Mesenchymal stem cell (in vitro differentiated cells and primary cell): ENCODE measurements around the gene ETS2.

Source experiments
- DNase-seq: peaks from one replicate; pipeline ENCODE4 v3.0.0-alpha.2; 2013
- H2AFZ ChIP-seq: one replicate; pipeline ENCODE4 v1.6.1; 2013; ENCODE audit warnings: low read depth, mild to moderate bottlenecking, control low read depth, inconsistent platforms, low read length, moderate library complexity
- H2AK5ac ChIP-seq: 2 replicates; pipeline ENCODE4 v1.6.1; 2013; ENCODE audit warnings: low read length, moderate library complexity, mild to moderate bottlenecking, inconsistent platforms; ENCODE audit not compliant: severe bottlenecking
- H2BK120ac ChIP-seq: one replicate; pipeline ENCODE4 v1.6.1; 2013; ENCODE audit warnings: low read depth, mild to moderate bottlenecking, inconsistent platforms, low read length, moderate library complexity
- H2BK12ac ChIP-seq, 2 experiments: one replicate each; pipeline ENCODE4 v1.6.1; 2013; ENCODE audit warnings: inconsistent platforms in 2 of 2, low read length in 2 of 2, mild to moderate bottlenecking in 2 of 2, moderate library complexity in 2 of 2, control low read depth in 1 of 2
- H2BK15ac ChIP-seq: one replicate; pipeline ENCODE4 v1.6.1; 2013; ENCODE audit warnings: mild to moderate bottlenecking, low read depth, inconsistent platforms; ENCODE audit not compliant: poor library complexity, severe bottlenecking
- H2BK5ac ChIP-seq: 2 replicates; pipeline ENCODE4 v1.6.1; 2013; ENCODE audit warnings: low read depth, mild to moderate bottlenecking, low read length, control low read depth, inconsistent platforms; ENCODE audit not compliant: poor library complexity, severe bottlenecking
- H3K14ac ChIP-seq, 2 experiments: one replicate each; pipeline ENCODE4 v1.6.1; 2013; ENCODE audit warnings: inconsistent platforms in 2 of 2, low read length in 2 of 2, control low read depth in 1 of 2, mild to moderate bottlenecking in 1 of 2, moderate library complexity in 1 of 2
- H3K18ac ChIP-seq, 2 experiments: one replicate each; pipeline ENCODE4 v1.6.1; 2013; ENCODE audit warnings: inconsistent platforms in 2 of 2, low read length in 2 of 2, control low read depth in 1 of 2, low read depth in 1 of 2, mild to moderate bottlenecking in 1 of 2
- H3K23ac ChIP-seq, 2 experiments: one replicate each; pipeline ENCODE4 v1.6.1; 2013; ENCODE audit warnings: inconsistent platforms in 2 of 2, low read length in 2 of 2, mild to moderate bottlenecking in 2 of 2, moderate library complexity in 2 of 2, control low read depth in 1 of 2
- H3K27ac ChIP-seq: 2 replicates; pipeline ENCODE4 v1.5.1; 2013; ENCODE audit warnings: mild to moderate bottlenecking, moderate library complexity, low read length, control low read depth, inconsistent platforms; ENCODE audit not compliant: poor library complexity, severe bottlenecking
- H3K27me3 ChIP-seq, 2 experiments: 2 replicates each; pipeline versions ENCODE4 v1.6.1 to v1.7.0; 2013; ENCODE audit warnings: low read length in 2 of 2, mild to moderate bottlenecking in 2 of 2, moderate library complexity in 2 of 2, control low read depth in 1 of 2, inconsistent platforms in 1 of 2; ENCODE audit not compliant: control insufficient read depth in 1 of 2, insufficient read depth in 1 of 2
- H3K36me3 ChIP-seq, 2 experiments: 2 replicates each; pipeline versions ENCODE4 v1.6.1 to v1.7.0; 2013; ENCODE audit warnings: low read length in 2 of 2, control low read depth in 1 of 2, inconsistent platforms in 1 of 2, low read depth in 1 of 2, mild to moderate bottlenecking in 1 of 2; ENCODE audit not compliant: insufficient read depth in 2 of 2, control insufficient read depth in 1 of 2
- H3K4ac ChIP-seq, 2 experiments: one replicate each; pipeline ENCODE4 v1.6.1; 2013; ENCODE audit warnings: inconsistent platforms in 2 of 2, low read length in 2 of 2, mild to moderate bottlenecking in 2 of 2, moderate library complexity in 2 of 2, control low read depth in 1 of 2, low read depth in 1 of 2
- H3K4me1 ChIP-seq: 2 replicates; pipeline ENCODE4 v1.6.1; 2013; ENCODE audit warnings: low read depth, low read length, control low read depth; ENCODE audit not compliant: control insufficient read depth, insufficient read depth
- H3K4me2 ChIP-seq: 2 replicates; pipeline ENCODE4 v1.6.1; 2013; ENCODE audit warnings: low read length, mild to moderate bottlenecking, inconsistent platforms; ENCODE audit not compliant: poor library complexity, severe bottlenecking
- H3K4me3 ChIP-seq, 2 experiments: 2 replicates each; pipeline versions ENCODE4 v1.5.1 to v1.7.0; 2013; ENCODE audit warnings: low read length in 2 of 2, mild to moderate bottlenecking in 2 of 2, control low read depth in 1 of 2, low read depth in 1 of 2; ENCODE audit not compliant: insufficient read depth in 1 of 2
- H3K79me1 ChIP-seq: replicated peaks from 2 replicates; pipeline ENCODE4 v1.6.1; 2013; ENCODE audit warnings: mild to moderate bottlenecking, control low read depth, low read length, inconsistent platforms; ENCODE audit not compliant: poor library complexity, severe bottlenecking
- H3K9ac ChIP-seq: 2 replicates; pipeline ENCODE4 v1.7.0; 2013; ENCODE audit warnings: mild to moderate bottlenecking, low read length, moderate library complexity
- H3K9me3 ChIP-seq: 2 replicates; pipeline ENCODE4 v1.7.0; 2013; ENCODE audit warnings: mild to moderate bottlenecking, low read length; ENCODE audit not compliant: control insufficient read depth
- H4K8ac ChIP-seq: one replicate; pipeline ENCODE4 v1.6.1; 2013; ENCODE audit warnings: inconsistent platforms, mild to moderate bottlenecking, low read length, moderate library complexity
- H4K91ac ChIP-seq: one replicate; pipeline ENCODE4 v1.6.1; 2013; ENCODE audit warnings: mild to moderate bottlenecking, low read length, inconsistent platforms
- WGBS: methylation state at CpG from one replicate; pipeline ENCODE4 v1.1.7; 2013; ENCODE audit warnings: mixed read lengths; 5-methylcytosine and 5-hydroxymethylcytosine counted together

The ETS2 gene

GRCh38 chr21:38798481-38798882, 7.2 kb upstream of the ETS2 start:
- H3K27ac ChIP-seq = no peak overlapping the region

GRCh38 chr21:38800046-38800758, 5.5 kb upstream of the ETS2 start:
- no peak overlapping the region for H2BK15ac ChIP-seq
- no peak overlapping the region for H3K9ac ChIP-seq
- DNase-seq = no peak
- H4K91ac ChIP-seq = no peak overlapping the region
- H3K36me3 ChIP-seq = no peaks in the 10 kb centered on the region
- H3K9me3 ChIP-seq = no peaks in the 10 kb centered on the region
- H3K4ac ChIP-seq = no peak overlapping the region
- H3K18ac ChIP-seq = no peak overlapping the region
- no peak overlapping the region for H3K4me3 ChIP-seq
- no peak overlapping the region for H2AFZ ChIP-seq
- peaks cover 43% of the 10 kb centered on the region for H3K4me1 ChIP-seq
- H2BK5ac ChIP-seq = no peak overlapping the region
- H3K79me1 ChIP-seq = peaks cover 2% of the 10 kb centered on the region
- no peak overlapping the region for H4K8ac ChIP-seq
- no peak overlapping the region for H2BK120ac ChIP-seq
- H2BK12ac ChIP-seq = no peak overlapping the region
- WGBS = 97% methylated on average over 4 of the region's 5 CpGs
- H3K23ac ChIP-seq = no peak overlapping the region
- no peak overlapping the region for H2AK5ac ChIP-seq
- peaks cover 0 to 6% of the 10 kb centered on the region in 2 experiments for H3K27me3 ChIP-seq
- no peak overlapping the region for H3K14ac ChIP-seq
- no peak overlapping the region for H3K4me2 ChIP-seq
- no peak overlapping the region for H3K27ac ChIP-seq

More at GRCh38 chr21:38798481-38798882, 7.2 kb upstream of the ETS2 start:
- H2BK15ac ChIP-seq = no peak overlapping the region
- 39% methylated on average over 6 of the region's 7 CpGs for WGBS
- H2BK5ac ChIP-seq = no peak overlapping the region
- H3K9ac ChIP-seq = no peak overlapping the region
- peak overlapping the region; percentile 45 for H4K8ac ChIP-seq
- H2BK12ac ChIP-seq = peak overlapping the region in 1 of 2 experiments; percentile 50
- no peak overlapping the region for H2AK5ac ChIP-seq
- no peak overlapping the region for H2AFZ ChIP-seq
- peak overlapping the region; percentile 34 to 37 for H3K18ac ChIP-seq
- peaks cover 36% of the 10 kb centered on the region for H3K4me1 ChIP-seq
- H3K23ac ChIP-seq = no peak overlapping the region
- no peak overlapping the region for H3K14ac ChIP-seq
- H3K4me2 ChIP-seq = no peak overlapping the region
- H3K9me3 ChIP-seq = no peaks in the 10 kb centered on the region
- H4K91ac ChIP-seq = peak overlapping the region; percentile 34
- DNase-seq = peak; percentile 44
- H3K36me3 ChIP-seq = no peaks in the 10 kb centered on the region
- no peak overlapping the region for H2BK120ac ChIP-seq
- no peaks in the 10 kb centered on the region for H3K79me1 ChIP-seq
- peak overlapping the region in 1 of 2 experiments; percentile 26 for H3K4ac ChIP-seq
- peaks cover 0 to 10% of the 10 kb centered on the region in 2 experiments for H3K27me3 ChIP-seq
- H3K4me3 ChIP-seq = no peak overlapping the region

- Histone ChIP-seq H2BK15ac (no peak overlapping the region), H3K4me2 (no peak overlapping the region), H3K14ac (no peak overlapping the region), H3K18ac (no peak overlapping the region), H2AK5ac (peak overlapping the region; percentile 81), H2BK5ac (no peak overlapping the region), H3K9me3 (no peaks in the 10 kb centered on the region), H3K36me3 (no peaks in the 10 kb centered on the region), H4K91ac (no peak overlapping the region), H3K79me1 (peaks cover 2% of the 10 kb centered on the region), H3K4me1 (peaks cover 37% of the 10 kb centered on the region), H3K4me3 (no peak overlapping the region), H3K27me3 (no peaks in the 10 kb centered on the region), H2AFZ (no peak overlapping the region), H3K27ac (no peak overlapping the region), H3K4ac (no peak overlapping the region), H4K8ac (no peak overlapping the region), H2BK12ac (no peak overlapping the region), H2BK120ac (no peak overlapping the region), H3K23ac (no peak overlapping the region), H3K9ac (no peak overlapping the region)
- no peak for DNase-seq
- 92% methylated on average over 12 of the region's 12 CpGs for WGBS
Measured at GRCh38 chr21:38800924-38801744, 4.6 kb upstream of the ETS2 start.
